ENCODE data around the gene MNS1.
"Not testable (repeated sequence)": the region's sequence is repeated elsewhere in the genome, so short reads cannot be mapped to it uniquely, and the experiment has no call there.

Gene MNS1

DNA sequence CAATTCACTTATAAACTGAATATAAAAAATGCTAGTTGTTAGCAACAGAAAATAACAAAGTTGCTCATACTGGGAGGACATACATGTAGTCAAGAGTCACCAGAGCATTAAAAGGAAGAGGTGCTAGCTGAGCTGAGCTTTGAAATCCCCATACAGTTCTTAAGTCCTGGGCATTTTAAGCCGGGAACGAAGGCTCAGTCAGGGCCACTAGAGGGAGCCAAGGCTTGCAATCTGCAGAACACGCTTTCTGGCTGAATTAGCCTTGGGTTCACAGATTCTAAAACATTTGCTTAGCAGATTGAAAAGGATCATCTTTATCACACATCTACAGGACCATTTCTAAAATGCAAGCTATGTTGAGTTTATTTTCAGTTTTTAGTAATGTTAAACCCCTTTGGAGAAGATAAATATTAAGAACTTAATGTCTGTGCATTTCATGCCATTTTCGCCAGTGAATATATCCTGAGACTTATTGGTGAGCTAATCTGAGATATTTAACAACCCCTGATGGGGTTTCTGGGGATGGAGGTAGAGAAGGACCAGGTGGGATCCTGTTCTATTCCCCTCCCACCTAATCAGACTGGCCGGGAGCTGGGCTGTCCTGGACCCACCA lies 26.3 kb upstream of the MNS1 start:
- peak; percentile 87 for TF ChIP-seq CTCF (IDR thresholded peaks at IDR 0.05; ENCODE audit: borderline replicate concordance, insufficient read depth, low read depth, low read length)
- H3K4me3 ChIP-seq (ENCODE audit: low read depth, low read length) = no peak overlapping the region

DNA sequence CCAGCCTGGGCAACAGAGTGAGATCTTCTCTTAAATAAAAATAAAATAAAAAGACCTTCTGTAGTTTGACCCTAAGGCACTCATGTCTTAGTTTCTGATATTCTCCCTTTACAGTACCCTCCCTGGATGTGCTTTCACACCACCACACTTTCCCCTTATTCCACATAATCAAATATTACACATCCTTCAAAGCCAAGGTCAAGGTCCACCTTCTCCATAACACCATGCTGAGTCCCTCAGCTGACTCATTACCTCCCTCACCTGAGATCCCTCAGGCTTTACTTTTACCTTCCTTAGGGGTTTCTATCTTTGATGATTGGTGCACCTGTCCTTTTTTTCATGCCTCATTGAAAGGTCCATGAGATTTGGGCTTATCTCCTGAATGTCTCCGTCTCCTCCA lies 25.5 kb upstream of the MNS1 start:
- no peak for TF ChIP-seq CTCF (IDR thresholded peaks at IDR 0.05; ENCODE audit: borderline replicate concordance, insufficient read depth, low read depth, low read length)
- H3K4me3 ChIP-seq (ENCODE audit: low read depth, low read length) = no peak overlapping the region

DNA sequence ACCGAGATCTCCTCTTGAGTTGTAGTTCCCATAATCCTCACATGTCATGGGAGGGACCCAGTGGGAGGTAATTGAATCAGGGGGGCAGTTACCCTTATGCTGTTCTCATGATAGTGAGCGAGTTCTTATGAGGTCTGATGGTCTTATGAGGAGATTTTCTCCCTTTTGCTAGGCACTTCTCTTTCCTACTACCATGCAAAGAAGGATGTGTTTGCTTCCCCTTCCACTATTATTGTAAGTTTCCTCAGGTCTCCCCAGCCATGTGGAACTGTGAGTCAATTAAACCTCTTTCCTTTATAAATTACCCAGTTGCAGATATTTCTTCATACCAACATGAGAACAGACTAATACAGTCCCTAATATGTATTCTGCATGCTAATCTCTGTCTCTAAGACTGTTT lies 21.3 kb upstream of the MNS1 start:
- not testable (repeated sequence) for H3K4me3 ChIP-seq (ENCODE audit: low read depth, low read length)

DNA sequence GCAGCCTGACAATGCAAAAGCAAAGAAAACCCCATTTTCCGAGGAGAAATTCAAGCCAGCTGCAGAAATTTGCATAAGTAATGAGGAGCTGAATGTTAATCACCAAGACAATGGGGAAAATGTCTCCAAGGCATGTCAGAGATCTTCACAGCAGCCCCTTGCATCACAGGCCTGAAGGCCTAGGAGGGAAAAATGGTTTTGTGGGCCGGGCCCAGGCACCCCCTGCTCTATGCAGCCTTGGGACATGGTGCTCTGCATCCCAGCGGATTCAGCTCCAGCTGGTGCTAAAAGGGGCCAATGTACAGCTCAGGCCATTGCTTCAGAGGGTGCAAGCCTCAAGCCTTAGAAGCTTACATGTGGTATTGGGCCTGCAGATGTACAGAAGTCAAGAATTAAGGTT lies 20.5 kb upstream of the MNS1 start:
- not testable (repeated sequence) for H3K4me3 ChIP-seq (ENCODE audit: low read depth, low read length)

- no peak overlapping the region for H3K4me3 ChIP-seq (ENCODE audit: low read depth, low read length)
- no peak for TF ChIP-seq CTCF (IDR thresholded peaks at IDR 0.05; ENCODE audit: borderline replicate concordance, insufficient read depth, low read depth, low read length)
These were observed 19.4 kb upstream of the MNS1 start for GRCh38 chr15:56484287-56484686.

- no peak overlapping the region for H3K4me3 ChIP-seq (ENCODE audit: low read depth, low read length)
- no peak for TF ChIP-seq CTCF (IDR thresholded peaks at IDR 0.05; ENCODE audit: borderline replicate concordance, insufficient read depth, low read depth, low read length)
These were observed 10.4 kb upstream of the MNS1 start for GRCh38 chr15:56475351-56475750.

GRCh38 chr15:56473017-56473416 lies 8.1 kb upstream of the MNS1 start:
- no peak overlapping the region for H3K4me3 ChIP-seq (ENCODE audit: low read depth, low read length)
- TF ChIP-seq CTCF (IDR thresholded peaks at IDR 0.05; ENCODE audit: borderline replicate concordance, insufficient read depth, low read depth, low read length) = no peak

GRCh38 chr15:56472278-56472677 lies 7.3 kb upstream of the MNS1 start:
- TF ChIP-seq CTCF (IDR thresholded peaks at IDR 0.05; ENCODE audit: borderline replicate concordance, insufficient read depth, low read depth, low read length) = no peak
- no peak overlapping the region for H3K4me3 ChIP-seq (ENCODE audit: low read depth, low read length)
